HEK293T (cell line): ENCODE data around the gene SPATS2L.

ENCODE experiments used
- CTCF ChIA-PET: fragments of 350-600 bp; formaldehyde crosslinking; extraction: SDS; loops from one replicate; lab custom pipeline; 2021; ENCODE audit warnings: antibody characterized with exemption, inconsistent platforms; lab: Yijun Ruan, JAX
- POLR2A ChIA-PET: fragments of 350-600 bp; formaldehyde crosslinking; extraction: SDS; loops from one replicate; lab custom pipeline; 2020; ENCODE audit warnings: antibody characterized with exemption, inconsistent platforms; lab: Yijun Ruan, JAX
- DNase-seq: peaks from one replicate; pipeline ENCODE4 v3.0.0; 2012; ENCODE audit warnings: mixed read lengths; ENCODE audit errors: extremely low spot score
- ARNT ChIP-seq: fragments of 450-650 bp; IDR thresholded peaks from 2 replicates; pipeline ENCODE4 v1.6.1; 2017; ENCODE audit warnings: mild to moderate bottlenecking
- BHLHE40 ChIP-seq: fragments of 450-650 bp; IDR thresholded peaks from 2 replicates; pipeline ENCODE4 v1.6.1; 2016; ENCODE audit warnings: mild to moderate bottlenecking, moderate library complexity, borderline replicate concordance
- CTBP1 ChIP-seq: fragments of 450-650 bp; IDR thresholded peaks from 2 replicates; pipeline ENCODE4 v1.6.1; 2016; ENCODE audit warnings: borderline replicate concordance
- ELF4 ChIP-seq: fragments of 450-650 bp; IDR thresholded peaks from 2 replicates; pipeline ENCODE4 v1.6.1; 2017; ENCODE audit warnings: antibody characterized with exemption
- FOXA1 ChIP-seq: fragments of 450-650 bp; IDR thresholded peaks from 2 replicates; pipeline ENCODE4 v1.6.1; 2016; ENCODE audit warnings: mild to moderate bottlenecking
- FOXK2 ChIP-seq: fragments of 450-650 bp; IDR thresholded peaks from 2 replicates; pipeline ENCODE4 v1.6.1; 2016; ENCODE audit warnings: mild to moderate bottlenecking
- FOXM1 ChIP-seq: fragments of 450-650 bp; IDR thresholded peaks from 2 replicates; pipeline ENCODE4 v1.6.1; 2017; ENCODE audit warnings: mild to moderate bottlenecking, borderline replicate concordance
- HDGF ChIP-seq: fragments of 450-650 bp; IDR thresholded peaks from 2 replicates; pipeline ENCODE4 v1.6.1; 2017; ENCODE audit warnings: antibody characterized with exemption, borderline replicate concordance
- L3MBTL2 ChIP-seq: fragments of 450-650 bp; conservative IDR thresholded peaks from 2 replicates; pipeline ENCODE4 v1.6.1; 2016; ENCODE audit warnings: mild to moderate bottlenecking
- LEF1 ChIP-seq: fragments of 450-650 bp; IDR thresholded peaks from 2 replicates; pipeline ENCODE4 v1.6.1; 2017; ENCODE audit warnings: mild to moderate bottlenecking, borderline replicate concordance
- NFRKB ChIP-seq: fragments of 450-650 bp; IDR thresholded peaks from 2 replicates; pipeline ENCODE4 v1.6.1; 2016; ENCODE audit warnings: mild to moderate bottlenecking, moderate library complexity
- SP1 ChIP-seq: fragments of 450-650 bp; IDR thresholded peaks from 2 replicates; pipeline ENCODE4 v1.6.1; 2017
- SUZ12 ChIP-seq: fragments of 450-650 bp; IDR thresholded peaks from 2 replicates; pipeline ENCODE4 v1.6.1; 2016; ENCODE audit warnings: mild to moderate bottlenecking
- TARDBP ChIP-seq: fragments of 450-650 bp; IDR thresholded peaks from 2 replicates; pipeline ENCODE4 v1.6.1; 2016
- ZNF384 ChIP-seq: fragments of 450-650 bp; IDR thresholded peaks from 2 replicates; pipeline ENCODE4 v1.6.1; 2016
- TF ChIP-seq, protein P1 (sequence below): fragments of 450-650 bp; IDR thresholded peaks from 2 replicates; pipeline ENCODE4 v1.6.1; 2016

Gene SPATS2L

DNA sequence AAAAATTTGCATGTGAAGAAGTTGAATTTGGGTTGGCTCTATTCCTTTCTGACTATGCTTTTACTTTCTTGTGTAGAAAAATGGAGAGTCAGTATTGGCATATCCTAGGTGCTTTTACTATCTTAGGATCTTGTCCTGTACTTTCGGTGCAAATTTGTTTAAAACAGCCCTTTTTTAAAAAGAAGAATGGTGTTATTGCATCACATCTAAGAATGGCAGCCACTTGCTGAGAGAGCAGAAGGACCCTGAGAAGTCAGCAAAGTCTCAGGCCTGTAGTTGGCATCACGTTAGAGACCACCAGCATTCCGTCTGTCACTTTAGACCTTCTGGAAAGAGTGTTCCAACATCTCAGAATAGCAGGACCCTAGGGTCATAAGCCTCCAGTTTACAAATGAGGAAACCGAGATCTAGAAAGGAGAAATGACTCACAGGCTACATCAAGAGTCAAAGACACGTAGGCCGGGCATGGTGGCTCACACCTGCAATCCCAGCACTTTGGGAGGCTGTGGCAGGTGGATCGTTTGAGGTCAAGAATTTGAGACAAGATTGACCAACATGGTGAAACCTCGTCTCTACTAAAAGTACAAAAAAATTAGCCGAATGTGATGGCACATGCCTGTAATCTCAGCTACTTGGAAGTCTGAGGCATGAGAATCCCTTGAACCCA is 42.5 kb downstream of the SPATS2L start:
- DNase-seq = no peak
- ChIA-PET POLR2A (no interaction called here), CTCF (no interaction called here)
- TF ChIP-seq FOXM1 (no peak), L3MBTL2 (no peak)
- TF ChIP-seq, protein P1, sequence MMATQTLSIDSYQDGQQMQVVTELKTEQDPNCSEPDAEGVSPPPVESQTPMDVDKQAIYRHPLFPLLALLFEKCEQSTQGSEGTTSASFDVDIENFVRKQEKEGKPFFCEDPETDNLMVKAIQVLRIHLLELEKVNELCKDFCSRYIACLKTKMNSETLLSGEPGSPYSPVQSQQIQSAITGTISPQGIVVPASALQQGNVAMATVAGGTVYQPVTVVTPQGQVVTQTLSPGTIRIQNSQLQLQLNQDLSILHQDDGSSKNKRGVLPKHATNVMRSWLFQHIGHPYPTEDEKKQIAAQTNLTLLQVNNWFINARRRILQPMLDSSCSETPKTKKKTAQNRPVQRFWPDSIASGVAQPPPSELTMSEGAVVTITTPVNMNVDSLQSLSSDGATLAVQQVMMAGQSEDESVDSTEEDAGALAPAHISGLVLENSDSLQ = no peak

DNA sequence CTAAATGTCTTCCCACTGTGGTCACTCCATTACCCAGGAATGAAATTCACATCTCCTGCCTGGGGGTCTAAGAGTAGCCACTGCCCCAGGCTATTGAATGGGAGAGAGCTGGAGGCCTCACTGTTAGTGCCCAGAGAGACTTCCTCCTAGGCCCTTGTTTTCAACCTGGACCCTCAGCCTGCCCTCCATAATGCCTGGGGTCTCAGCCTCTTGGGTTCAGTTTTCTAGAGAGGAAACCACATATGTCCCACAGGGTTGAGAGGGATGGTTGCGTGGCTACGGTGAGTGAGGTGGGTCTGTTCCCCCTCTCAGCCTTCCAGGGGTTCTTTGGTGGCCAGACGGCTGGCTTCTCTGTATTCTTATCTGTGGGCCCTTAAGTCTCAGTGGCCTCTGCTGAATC is 43.4 kb downstream of the SPATS2L start:
- no peak for DNase-seq
- POLR2A ChIA-PET = no interaction called here
- CTCF ChIA-PET = no interaction called here
- TF ChIP-seq FOXA1 (no peak), HDGF (no peak), CTBP1 (no peak), ELF4 (no peak), TARDBP (no peak), ZNF384 (no peak), L3MBTL2 (no peak), SUZ12 (no peak), NFRKB (no peak), LEF1 (no peak), FOXK2 (no peak), FOXM1 (no peak), SP1 (no peak), BHLHE40 (no peak), ARNT (no peak)
- TF ChIP-seq, protein P1 = no peak

DNA sequence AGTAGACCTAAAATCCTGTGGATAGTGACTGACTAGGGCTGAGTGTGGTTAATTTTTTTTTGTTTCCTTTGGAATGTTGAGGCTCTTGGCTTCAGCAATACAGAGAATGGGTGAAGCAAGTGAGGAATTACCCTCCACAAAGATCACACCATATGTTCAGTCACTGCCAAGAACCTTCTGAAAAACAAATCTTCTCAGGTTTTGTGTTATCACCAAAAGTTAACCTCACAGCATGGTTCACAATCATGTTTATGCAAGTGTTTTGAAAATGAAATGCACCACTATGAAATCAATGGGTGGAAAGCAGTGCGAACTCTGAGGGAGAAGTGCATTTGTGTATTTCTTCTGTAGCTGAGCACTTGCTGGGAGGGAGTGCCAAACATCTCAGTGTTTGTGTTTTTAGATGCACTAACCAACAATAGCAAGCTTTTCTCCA is 44.4 kb downstream of the SPATS2L start:
- DNase-seq = no peak
- CTCF ChIA-PET = no interaction called here
- TF ChIP-seq HDGF (no peak), ARNT (no peak), NFRKB (no peak), BHLHE40 (no peak)
- POLR2A ChIA-PET = no interaction called here

DNA sequence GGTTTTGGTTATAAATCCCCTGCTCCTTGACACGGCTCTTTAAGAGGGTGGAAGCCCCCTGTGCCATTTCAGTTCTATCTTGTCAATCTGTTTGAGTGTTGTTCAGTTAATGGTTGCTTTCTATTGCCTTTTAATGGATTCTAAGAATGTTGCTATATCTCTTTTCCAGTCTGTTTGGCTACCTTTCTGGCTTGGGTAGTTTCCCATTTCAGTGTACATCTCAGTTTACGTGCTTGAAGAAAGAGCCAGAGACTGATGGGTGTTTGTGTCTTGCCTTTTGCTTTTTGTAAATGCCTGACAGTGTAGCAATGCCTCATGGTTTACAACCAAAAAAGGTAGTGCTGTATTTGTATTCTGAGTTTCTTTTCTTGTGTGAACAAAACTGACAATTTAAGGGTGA is 45.3 kb downstream of the SPATS2L start:
- CTCF ChIA-PET = no interaction called here
- POLR2A ChIA-PET = no interaction called here

DNA sequence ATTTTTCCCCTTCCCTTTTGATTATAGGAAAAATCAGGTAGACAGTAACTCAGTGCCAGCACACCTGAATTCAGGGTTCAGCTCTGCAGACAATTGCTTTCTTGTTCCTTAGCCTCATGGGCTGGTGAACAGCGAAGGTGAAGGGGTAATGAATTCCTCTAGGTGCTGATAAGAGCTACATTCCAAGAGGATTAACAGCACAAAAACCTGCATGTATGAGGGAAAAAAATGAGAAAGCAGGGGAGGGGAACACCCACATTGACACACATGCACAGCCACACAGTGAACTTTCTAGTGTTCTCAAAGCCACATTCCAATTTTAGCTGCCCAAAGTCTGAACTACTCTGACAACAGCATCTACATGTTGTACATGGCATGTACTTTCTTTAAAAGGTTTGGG is 46.1 kb downstream of the SPATS2L start:
- CTCF ChIA-PET = no interaction called here
- POLR2A ChIA-PET = no interaction called here
- DNase-seq = no peak
- TF ChIP-seq ARNT (no peak), FOXK2 (no peak), TARDBP (no peak), LEF1 (no peak), SUZ12 (no peak), BHLHE40 (no peak), FOXM1 (no peak), SP1 (no peak), HDGF (no peak), NFRKB (no peak), L3MBTL2 (no peak)

More for the DNA sequence above, 45.3 kb downstream of the SPATS2L start:
- no peak for DNase-seq
- TF ChIP-seq ARNT = no peak
- TF ChIP-seq, protein P1 = peak; percentile 24; the same call in 1 of the 2 replicates

DNA sequence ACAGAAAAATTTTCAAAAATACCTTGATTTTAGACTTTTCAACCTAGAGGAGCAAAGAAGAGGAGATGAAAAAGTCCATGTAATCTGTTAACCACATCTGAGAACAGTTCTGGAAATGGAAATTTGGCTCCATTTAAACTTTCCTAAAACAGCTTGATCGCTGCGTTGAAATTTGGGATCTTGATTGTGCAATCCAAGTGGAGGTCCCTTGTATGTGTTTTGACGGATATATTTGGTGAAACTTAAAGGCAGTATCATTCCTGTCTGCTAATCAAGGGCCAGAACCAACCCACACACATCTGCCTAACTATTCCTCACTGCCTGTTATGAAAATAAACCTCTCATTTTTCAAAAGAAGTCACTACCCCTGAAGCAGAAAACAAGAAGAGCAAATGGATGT is 46.6 kb downstream of the SPATS2L start:
- POLR2A ChIA-PET = no interaction called here
- no peak for TF ChIP-seq CTBP1
- no peak for TF ChIP-seq FOXA1
- no peak for TF ChIP-seq SP1
- TF ChIP-seq ELF4 = no peak
- no peak for TF ChIP-seq FOXK2
- no peak for TF ChIP-seq BHLHE40
- TF ChIP-seq ARNT = no peak
- no peak for TF ChIP-seq NFRKB
- TF ChIP-seq ZNF384 = no peak
- TF ChIP-seq TARDBP = no peak
- no peak for DNase-seq
- CTCF ChIA-PET = no interaction called here

DNA sequence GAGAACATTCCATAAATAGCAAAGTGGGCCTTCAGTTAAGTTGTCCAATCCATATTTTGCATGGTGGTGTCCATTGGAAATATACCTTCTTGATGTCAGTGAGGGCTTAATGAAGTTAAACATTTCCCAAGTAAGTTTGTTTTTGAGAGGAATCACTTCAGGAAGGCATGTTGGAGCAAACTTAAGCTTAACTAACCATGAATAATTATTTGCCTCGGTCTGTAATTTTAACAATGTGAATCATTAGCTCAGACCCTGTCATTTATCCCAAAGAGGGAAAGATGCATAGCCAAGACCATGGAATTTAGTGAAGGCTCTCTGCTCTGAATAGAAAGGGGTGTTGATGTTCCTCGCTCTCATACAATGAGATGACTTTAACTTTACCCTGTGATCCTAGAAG is 47.4 kb downstream of the SPATS2L start:
- POLR2A ChIA-PET = no interaction called here

More for the DNA sequence above, 47.4 kb downstream of the SPATS2L start:
- no peak for DNase-seq
- TF ChIP-seq ZNF384 (no peak), L3MBTL2 (no peak), ARNT (no peak)
- CTCF ChIA-PET = no interaction called here
